Right forelimb (tissue), 1 donor: Measurements from ENCODE around the gene RYR2.

Experiments
- DNase-seq: peaks from one replicate; pipeline ENCODE4 v3.0.0-alpha.2; 2018

The RYR2 gene

GRCh38 chr1:237033061-237033460 is 8.9 kb upstream of the RYR2 start:
- no peak for DNase-seq

- no peak for DNase-seq
Observed at GRCh38 chr1:237033804-237034203, 8.2 kb upstream of the RYR2 start.

GRCh38 chr1:237035759-237036158 is 6.2 kb upstream of the RYR2 start:
- DNase-seq, result no peak

GRCh38 chr1:237038211-237038610 is 3.8 kb upstream of the RYR2 start:
- DNase-seq, result no peak

GRCh38 chr1:237040823-237041222 is 1.2 kb upstream of the RYR2 start:
- DNase-seq, result no peak

- DNase-seq, result no peak
Observed at GRCh38 chr1:237041461-237041794, 556 bp upstream of the RYR2 start.

- DNase-seq, result peak; percentile 53
Observed at GRCh38 chr1:237042526-237042891, 525 bp downstream of the RYR2 start.

GRCh38 chr1:237042892-237043576 is 1.1 kb downstream of the RYR2 start:
- DNase-seq, result peak; percentile 50

- no peak for DNase-seq
Observed at GRCh38 chr1:237043846-237044636, 2.1 kb downstream of the RYR2 start.

- DNase-seq, result no peak
Observed at GRCh38 chr1:237045278-237046016, 3.5 kb downstream of the RYR2 start.

GRCh38 chr1:237048803-237049202 is 6.8 kb downstream of the RYR2 start:
- DNase-seq, result no peak

- no peak for DNase-seq
Observed at GRCh38 chr1:237050185-237050584, 8.2 kb downstream of the RYR2 start.

- no peak for DNase-seq
Observed at GRCh38 chr1:237050915-237051314, 8.9 kb downstream of the RYR2 start.

- DNase-seq, result no peak
Observed at GRCh38 chr1:237054313-237054712, 12.3 kb downstream of the RYR2 start.

GRCh38 chr1:237058470-237058869 is 16.5 kb downstream of the RYR2 start:
- no peak for DNase-seq

- DNase-seq, result no peak
Observed at GRCh38 chr1:237059244-237059643, 17.3 kb downstream of the RYR2 start.

- no peak for DNase-seq
Observed at GRCh38 chr1:237062976-237063375, 21.0 kb downstream of the RYR2 start.

GRCh38 chr1:237065903-237066302 is 23.9 kb downstream of the RYR2 start:
- no peak for DNase-seq

GRCh38 chr1:237070519-237070918 is 28.5 kb downstream of the RYR2 start:
- DNase-seq, result no peak

GRCh38 chr1:237071641-237072420 is 29.8 kb downstream of the RYR2 start:
- DNase-seq, result no peak

GRCh38 chr1:237074371-237075117 is 32.6 kb downstream of the RYR2 start:
- no peak for DNase-seq

- DNase-seq, result no peak
Observed at GRCh38 chr1:237084341-237085077, 42.5 kb downstream of the RYR2 start.
